Activated CD4-positive, alpha-beta T cell treated with anti-CD3 and anti-CD28 coated beads, Interleukin-2, amount 10 ng/mL, durations not matched to agents 7 days and 5 days (primary cell): ENCODE measurements around the gene PRXL2A. TPM values are rescaled to one million over a fixed set of nuclear protein-coding genes. Genes with fewer than 3 reads are reported as not detected.
A peak's percentile ranks its signal among the peaks of the same experiment; 100 is the strongest.

Experiments
- CTCF ChIA-PET: fragments of 350-600 bp; sonication (Branson Sonifier 250); formaldehyde crosslinking; loops from one replicate; lab custom pipeline; 2021; ENCODE audit warnings: antibody characterized with exemption; lab: Charles Lee
- POLR2A ChIA-PET: fragments of 350-600 bp; sonication (Branson Sonifier 250); formaldehyde crosslinking; loops from one replicate; lab custom pipeline; 2021; ENCODE audit warnings: antibody characterized with exemption; lab: Charles Lee
- DNase-seq: peaks from one replicate; pipeline ENCODE4 v3.0.0-alpha.2; 2020
- H3K27ac Mint-ChIP-seq: one replicate; pipeline ENCODE4 v1.8.0; 2021; ENCODE audit warnings: mild to moderate bottlenecking, moderate library complexity, mixed read lengths
- H3K27me3 Mint-ChIP-seq: one replicate; pipeline ENCODE4 v1.8.0; 2021; ENCODE audit warnings: mixed read lengths
- H3K36me3 Mint-ChIP-seq: one replicate; pipeline ENCODE4 v1.8.0; 2021; ENCODE audit warnings: low read depth, mixed read lengths
- H3K4me1 Mint-ChIP-seq: one replicate; pipeline ENCODE4 v1.8.0; 2021; ENCODE audit warnings: mixed read lengths
- H3K4me3 Mint-ChIP-seq: one replicate; pipeline ENCODE4 v1.8.0; 2021; ENCODE audit warnings: mild to moderate bottlenecking, moderate library complexity, mixed read lengths
- H3K9me3 Mint-ChIP-seq: one replicate; pipeline ENCODE4 v1.8.0; 2021; ENCODE audit warnings: mixed read lengths
- total RNA-seq, 2 experiments: library from RNA; stranded (reverse); gene quantifications; one replicate each; pipeline ENCODE4 v1.2.3, GENCODE V29; 2021

PRXL2A gene
- total RNA-seq, 2 experiments from 2014 or later, result 5.4 to 5.7 TPM

GRCh38 chr10:80466724-80467326 lies 58.5 kb downstream of the PRXL2A start:
- Mint-ChIP-seq H3K27ac (peak overlapping the region; percentile 92), H3K9me3 (no peaks in the 10 kb centered on the region), H3K36me3 (peaks cover 70% of the 10 kb centered on the region), H3K27me3 (no peaks in the 10 kb centered on the region), H3K4me3 (peak overlapping the region; percentile 67), H3K4me1 (peaks cover 98% of the 10 kb centered on the region)
- CTCF ChIA-PET, result interaction anchor here (1.0 to 2.7 kb wide), 9 partner anchors 10 to 45 kb away, joined by 3 to 13 read pairs (median 6); no protein-coding TSS in a partner anchor
- POLR2A ChIA-PET, result no interaction called here
- no peak for DNase-seq

- Mint-ChIP-seq H3K4me3 (peak overlapping the region; percentile 67), H3K4me1 (peaks cover 98% of the 10 kb centered on the region), H3K36me3 (peaks cover 78% of the 10 kb centered on the region), H3K27me3 (no peaks in the 10 kb centered on the region), H3K27ac (peak overlapping the region; percentile 92), H3K9me3 (no peaks in the 10 kb centered on the region)
- DNase-seq, result peak; percentile 50
- ChIA-PET POLR2A (no interaction called here), CTCF (interaction anchor here (0.6 to 4.5 kb wide), 7 partner anchors 8 to 84 kb away, joined by 3 to 37 read pairs (median 5); no protein-coding TSS in a partner anchor)
Measured at GRCh38 chr10:80468002-80468401, 59.7 kb downstream of the PRXL2A start.

GRCh38 chr10:80468806-80469421 lies 60.6 kb downstream of the PRXL2A start:
- Mint-ChIP-seq H3K27ac (peak overlapping the region; percentile 92), H3K4me1 (peaks cover 99% of the 10 kb centered on the region), H3K36me3 (peaks cover 78% of the 10 kb centered on the region), H3K4me3 (peak overlapping the region; percentile 67), H3K9me3 (no peaks in the 10 kb centered on the region), H3K27me3 (no peaks in the 10 kb centered on the region)
- ChIA-PET POLR2A (no interaction called here), CTCF (interaction anchor here (0.6 to 4.5 kb wide), 10 partner anchors 9 to 39 kb away, joined by 3 to 37 read pairs (median 4); no protein-coding TSS in a partner anchor)
- DNase-seq, result peak; percentile 51

- ChIA-PET POLR2A (no interaction called here), CTCF (interaction anchor here (0.7 to 4.5 kb wide), 7 partner anchors 11 to 39 kb away, joined by 3 to 37 read pairs (median 4); no protein-coding TSS in a partner anchor)
- H3K36me3 Mint-ChIP-seq, result peaks cover 83% of the 10 kb centered on the region
- no peak overlapping the region for H3K4me3 Mint-ChIP-seq
- peak overlapping the region; percentile 83 for H3K27ac Mint-ChIP-seq
- H3K9me3 Mint-ChIP-seq, result no peaks in the 10 kb centered on the region
- DNase-seq, result no peak
- peaks cover 98% of the 10 kb centered on the region for H3K4me1 Mint-ChIP-seq
- no peaks in the 10 kb centered on the region for H3K27me3 Mint-ChIP-seq
Measured at GRCh38 chr10:80470266-80470665, 61.9 kb downstream of the PRXL2A start.

GRCh38 chr10:80471001-80471400 lies 62.6 kb downstream of the PRXL2A start:
- Mint-ChIP-seq H3K27me3 (no peaks in the 10 kb centered on the region), H3K27ac (peak overlapping the region; percentile 83), H3K9me3 (no peaks in the 10 kb centered on the region), H3K4me1 (peaks cover 94% of the 10 kb centered on the region), H3K4me3 (peak overlapping the region; percentile 35), H3K36me3 (peaks cover 84% of the 10 kb centered on the region)
- DNase-seq, result no peak
- CTCF ChIA-PET, result interaction anchor here (0.7 to 4.5 kb wide), 11 partner anchors 8 to 35 kb away, joined by 3 to 37 read pairs (median 4); no protein-coding TSS in a partner anchor
- POLR2A ChIA-PET, result no interaction called here

GRCh38 chr10:80471715-80472233 lies 63.4 kb downstream of the PRXL2A start:
- peak overlapping the region; percentile 15 for H3K4me3 Mint-ChIP-seq
- H3K27me3 Mint-ChIP-seq, result no peaks in the 10 kb centered on the region
- no peaks in the 10 kb centered on the region for H3K9me3 Mint-ChIP-seq
- H3K36me3 Mint-ChIP-seq, result peaks cover 81% of the 10 kb centered on the region
- CTCF ChIA-PET, result interaction anchor here (0.8 to 4.5 kb wide), 7 partner anchors 10 to 27 kb away, joined by 3 to 37 read pairs (median 3); no protein-coding TSS in a partner anchor
- H3K4me1 Mint-ChIP-seq, result peaks cover 87% of the 10 kb centered on the region
- POLR2A ChIA-PET, result interaction anchor here (0.8 to 1.2 kb wide), 2 partner anchors 15 to 26 kb away, joined by 3 read pairs; no protein-coding TSS in a partner anchor
- no peak for DNase-seq
- peak overlapping the region; percentile 83 for H3K27ac Mint-ChIP-seq

GRCh38 chr10:80472234-80473095 lies 64.1 kb downstream of the PRXL2A start:
- no peak for DNase-seq
- H3K36me3 Mint-ChIP-seq, result peaks cover 84% of the 10 kb centered on the region
- ChIA-PET POLR2A (interaction anchor here (0.8 to 1.2 kb wide), 2 partner anchors 16 to 26 kb away, joined by 3 read pairs; no protein-coding TSS in a partner anchor), CTCF (interaction anchor here (0.8 to 4.5 kb wide), 10 partner anchors 9 to 39 kb away, joined by 3 to 37 read pairs (median 4); no protein-coding TSS in a partner anchor)
- H3K27me3 Mint-ChIP-seq, result no peaks in the 10 kb centered on the region
- H3K27ac Mint-ChIP-seq, result peak overlapping the region; percentile 83
- peak overlapping the region; percentile 15 for H3K4me3 Mint-ChIP-seq
- peaks cover 3% of the 10 kb centered on the region for H3K9me3 Mint-ChIP-seq
- peaks cover 86% of the 10 kb centered on the region for H3K4me1 Mint-ChIP-seq

GRCh38 chr10:80473096-80473657 lies 64.8 kb downstream of the PRXL2A start:
- Mint-ChIP-seq H3K27me3 (no peaks in the 10 kb centered on the region), H3K36me3 (peaks cover 84% of the 10 kb centered on the region), H3K4me1 (peaks cover 86% of the 10 kb centered on the region), H3K27ac (peak overlapping the region; percentile 83), H3K9me3 (peaks cover 8% of the 10 kb centered on the region), H3K4me3 (no peak overlapping the region)
- ChIA-PET CTCF (interaction anchor here (0.9 to 4.0 kb wide), 6 partner anchors 8 to 38 kb away, joined by 3 to 17 read pairs (median 6); no protein-coding TSS in a partner anchor), POLR2A (interaction anchor here (1.2 kb wide), 1 partner anchor 16 kb away, joined by 3 read pairs; no protein-coding TSS in a partner anchor)
- no peak for DNase-seq

GRCh38 chr10:80473692-80474596 lies 65.6 kb downstream of the PRXL2A start:
- Mint-ChIP-seq H3K36me3 (peaks cover 86% of the 10 kb centered on the region), H3K27ac (peak overlapping the region; percentile 83), H3K4me3 (no peak overlapping the region), H3K4me1 (peaks cover 84% of the 10 kb centered on the region), H3K9me3 (peaks cover 13% of the 10 kb centered on the region), H3K27me3 (no peaks in the 10 kb centered on the region)
- POLR2A ChIA-PET, result no interaction called here
- DNase-seq, result no peak
- CTCF ChIA-PET, result interaction anchor here (0.5 to 4.0 kb wide), 8 partner anchors 10 to 52 kb away, joined by 3 to 17 read pairs (median 4); no protein-coding TSS in a partner anchor

- Mint-ChIP-seq H3K9me3 (peaks cover 13% of the 10 kb centered on the region), H3K27ac (no peak overlapping the region), H3K4me3 (no peak overlapping the region), H3K27me3 (no peaks in the 10 kb centered on the region), H3K36me3 (peaks cover 84% of the 10 kb centered on the region), H3K4me1 (peaks cover 78% of the 10 kb centered on the region)
- ChIA-PET POLR2A (no interaction called here), CTCF (interaction anchor here (0.5 to 4.0 kb wide), 7 partner anchors 10 to 52 kb away, joined by 3 to 17 read pairs (median 4); no protein-coding TSS in a partner anchor)
- no peak for DNase-seq
Measured at GRCh38 chr10:80474597-80474910, 66.2 kb downstream of the PRXL2A start.

- peaks cover 13% of the 10 kb centered on the region for H3K9me3 Mint-ChIP-seq
- CTCF ChIA-PET, result interaction anchor here (0.6 to 4.0 kb wide), 6 partner anchors 10 to 31 kb away, joined by 3 to 17 read pairs (median 4); no protein-coding TSS in a partner anchor
- no peak overlapping the region for H3K4me3 Mint-ChIP-seq
- H3K27ac Mint-ChIP-seq, result no peak overlapping the region
- H3K4me1 Mint-ChIP-seq, result peaks cover 76% of the 10 kb centered on the region
- POLR2A ChIA-PET, result no interaction called here
- no peaks in the 10 kb centered on the region for H3K27me3 Mint-ChIP-seq
- peaks cover 83% of the 10 kb centered on the region for H3K36me3 Mint-ChIP-seq
- DNase-seq, result no peak
Measured at GRCh38 chr10:80474941-80475340, 66.6 kb downstream of the PRXL2A start.
